Ishikawa (cell line): Measurements from ENCODE around the gene COL23A1.

ENCODE experiments used
- CEBPB ChIP-seq: IDR thresholded peaks from 2 replicates; pipeline ENCODE4 v1.6.1; 2012
- CREB1 ChIP-seq: IDR thresholded peaks from 2 replicates; pipeline ENCODE4 v1.6.1; 2012; ENCODE audit warnings: low read depth
- EGR1 ChIP-seq: IDR thresholded peaks from 2 replicates; pipeline ENCODE4 v1.6.1; 2012
- EP300 ChIP-seq: IDR thresholded peaks from 2 replicates; pipeline ENCODE4 v1.6.1; 2012; ENCODE audit warnings: borderline replicate concordance
- FOXM1 ChIP-seq: IDR thresholded peaks from 2 replicates; pipeline ENCODE4 v1.6.1; 2012; ENCODE audit warnings: low read depth, borderline replicate concordance
- MAX ChIP-seq: IDR thresholded peaks from 2 replicates; pipeline ENCODE4 v1.6.1; 2012
- NFIC ChIP-seq: IDR thresholded peaks from 2 replicates; pipeline ENCODE4 v1.6.1; 2012
- RAD21 ChIP-seq: IDR thresholded peaks from 2 replicates; pipeline ENCODE4 v1.6.1; 2012; ENCODE audit warnings: low read depth
- REST ChIP-seq: IDR thresholded peaks from 2 replicates; pipeline ENCODE4 v1.6.1; 2012; ENCODE audit warnings: low read depth, mild to moderate bottlenecking
- TAF1 ChIP-seq: IDR thresholded peaks from 2 replicates; pipeline ENCODE4 v1.6.1; 2012; ENCODE audit warnings: low read depth, mild to moderate bottlenecking
- TCF12 ChIP-seq: IDR thresholded peaks from 2 replicates; pipeline ENCODE4 v1.6.1; 2012; ENCODE audit warnings: low read depth
- TEAD4 ChIP-seq: IDR thresholded peaks from 2 replicates; pipeline ENCODE4 v1.6.1; 2012
- YY1 ChIP-seq: IDR thresholded peaks from 2 replicates; pipeline ENCODE4 v1.6.1; 2012; ENCODE audit warnings: low read depth
- ZBTB7A ChIP-seq: IDR thresholded peaks from 2 replicates; pipeline ENCODE4 v1.6.1; 2012; ENCODE audit warnings: low read depth
- TF ChIP-seq, protein P1 (sequence below): IDR thresholded peaks from 2 replicates; pipeline ENCODE4 v1.6.1; 2012

The COL23A1 gene

DNA sequence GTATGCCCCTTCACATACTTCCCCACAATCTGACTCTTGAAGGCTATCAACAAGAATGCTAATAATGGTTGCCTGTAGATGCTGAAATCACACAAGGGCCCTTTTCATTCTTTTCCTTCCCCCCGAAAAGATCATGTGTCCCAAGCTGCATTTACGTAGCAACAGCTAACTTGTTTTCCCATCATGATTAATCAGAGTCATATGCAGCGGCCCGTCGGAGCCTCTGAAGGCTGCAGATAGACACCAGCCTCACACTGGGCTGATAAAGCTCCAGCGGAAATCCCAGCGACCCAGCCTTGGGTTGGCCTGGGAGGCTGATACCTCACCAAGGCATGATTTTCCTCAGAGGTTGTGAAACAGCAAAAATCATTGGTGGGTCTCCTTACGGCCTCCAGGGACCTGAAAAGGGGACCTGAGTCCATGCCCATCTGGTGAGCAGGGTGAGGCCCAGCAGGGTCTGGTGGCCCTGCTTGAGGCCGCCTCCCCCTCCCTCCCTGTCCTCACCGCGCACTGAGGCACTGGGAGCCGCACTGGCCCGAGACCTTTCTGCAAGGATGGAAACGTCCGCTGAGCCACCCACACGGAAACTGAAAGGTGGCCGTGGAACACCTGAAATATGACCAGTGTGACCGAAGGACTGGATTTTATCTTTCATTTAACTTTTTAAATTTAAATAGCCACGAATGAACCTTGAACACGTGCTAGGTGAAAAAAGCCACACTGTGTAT is 243.4 kb downstream of the COL23A1 start:
- TF ChIP-seq NFIC (no peak), REST (no peak), EP300 (no peak), TAF1 (no peak), TEAD4 (no peak), EGR1 (no peak), MAX (no peak), YY1 (no peak), FOXM1 (no peak), RAD21 (no peak)
- TF ChIP-seq, protein P1, sequence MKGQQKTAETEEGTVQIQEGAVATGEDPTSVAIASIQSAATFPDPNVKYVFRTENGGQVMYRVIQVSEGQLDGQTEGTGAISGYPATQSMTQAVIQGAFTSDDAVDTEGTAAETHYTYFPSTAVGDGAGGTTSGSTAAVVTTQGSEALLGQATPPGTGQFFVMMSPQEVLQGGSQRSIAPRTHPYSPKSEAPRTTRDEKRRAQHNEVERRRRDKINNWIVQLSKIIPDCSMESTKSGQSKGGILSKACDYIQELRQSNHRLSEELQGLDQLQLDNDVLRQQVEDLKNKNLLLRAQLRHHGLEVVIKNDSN: no peak

DNA sequence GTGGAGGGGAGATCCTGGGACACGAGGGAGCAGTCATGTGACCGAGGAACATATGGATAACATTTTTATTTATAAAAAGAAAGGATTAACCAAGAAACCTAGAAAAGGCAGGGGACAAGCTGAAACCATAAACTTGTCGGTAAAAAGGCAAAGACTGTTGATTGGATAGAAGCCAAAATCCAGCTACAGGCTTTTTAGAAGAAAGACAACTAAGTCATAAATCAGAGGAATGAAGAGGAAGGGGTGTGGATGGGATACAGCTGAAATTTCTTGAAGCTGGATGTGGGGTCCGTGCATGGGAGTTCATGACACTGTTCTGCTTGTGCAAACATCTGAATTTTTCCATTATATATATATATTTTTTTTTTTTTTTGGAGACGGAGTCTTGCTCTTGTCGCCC is 246.9 kb downstream of the COL23A1 start:
- TF ChIP-seq RAD21 (no peak), YY1 (no peak), TEAD4 (no peak), REST (no peak), NFIC (no peak), EP300 (no peak), MAX (no peak), FOXM1 (no peak), CEBPB (no peak), CREB1 (no peak), EGR1 (no peak), TAF1 (no peak), TCF12 (no peak), ZBTB7A (no peak)
- TF ChIP-seq, protein P1: no peak

DNA sequence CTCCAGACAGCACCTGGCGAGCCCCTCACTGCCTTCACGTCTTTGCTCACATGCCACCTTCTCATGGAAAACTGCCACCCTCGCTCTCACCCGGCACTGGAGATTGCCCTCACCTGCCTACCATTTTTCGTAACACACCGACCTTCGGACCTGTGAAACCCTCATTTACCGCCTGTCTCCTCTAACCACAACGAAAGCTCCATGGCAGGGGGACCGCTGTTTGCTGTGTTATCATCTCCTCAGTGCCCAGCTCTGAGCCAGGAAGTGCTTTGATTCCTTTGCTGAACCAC is 248.4 kb downstream of the COL23A1 start:
- TF ChIP-seq YY1 (no peak), TAF1 (no peak), TCF12 (no peak), REST (no peak)

DNA sequence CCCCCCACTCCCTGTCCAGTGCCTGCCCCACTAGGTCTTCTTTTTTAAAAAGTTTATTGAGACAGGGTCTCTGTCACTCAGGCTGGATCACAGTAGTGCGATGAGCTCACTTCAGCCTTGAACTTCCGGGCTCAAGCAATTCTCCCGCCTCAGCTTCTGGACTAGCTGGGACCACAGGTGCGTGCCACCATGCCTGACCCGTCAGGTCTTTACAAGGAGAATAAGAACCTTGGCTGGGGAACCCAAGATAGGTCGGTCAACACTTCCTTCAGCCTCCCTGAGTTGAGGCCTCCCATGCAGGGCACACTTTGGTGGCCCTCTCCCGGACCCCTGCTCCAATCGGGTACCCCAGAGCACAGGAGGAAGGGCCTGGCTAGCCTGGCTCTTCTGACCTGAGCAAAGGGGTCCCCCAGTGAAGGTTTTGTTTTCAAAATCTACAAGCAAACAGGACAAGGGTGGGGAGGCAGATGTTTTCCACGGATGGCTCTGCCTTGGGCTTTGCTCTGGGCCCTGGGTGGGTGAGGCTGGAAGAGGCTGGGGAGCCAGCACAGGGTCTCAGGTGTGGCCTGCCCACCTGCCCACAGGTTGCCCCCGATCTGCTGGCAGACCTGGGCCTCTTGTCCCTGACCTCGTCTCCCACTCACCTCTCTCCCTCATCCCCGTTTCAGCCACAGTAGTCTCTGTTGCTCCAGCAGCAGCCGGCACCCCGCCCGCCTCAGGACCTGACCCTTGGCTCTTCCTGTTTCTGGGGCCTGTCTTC is 248.9 kb downstream of the COL23A1 start:
- no peak for TF ChIP-seq NFIC
- no peak for TF ChIP-seq EGR1

- no peak for TF ChIP-seq EGR1
- no peak for TF ChIP-seq ZBTB7A
- no peak for TF ChIP-seq RAD21
- TF ChIP-seq YY1: no peak
- no peak for TF ChIP-seq CEBPB
- no peak for TF ChIP-seq REST
- TF ChIP-seq, protein P1: no peak
- no peak for TF ChIP-seq EP300
- TF ChIP-seq CREB1: no peak
- TF ChIP-seq TCF12: no peak
- TF ChIP-seq TAF1: no peak
- no peak for TF ChIP-seq MAX
Observed at GRCh38 chr5:178340637-178341036, 249.6 kb downstream of the COL23A1 start.
